Adrenal gland (tissue), 5 donors: Measurements from ENCODE around the gene RYR1.

Source experiments
- CTCF ChIP-seq, 6 experiments: fragments of 450-650 bp in 4 of 6; fragments of 200-600 bp in 2 of 6; sonication (generic) in 1 of 6; IDR thresholded peaks; 1 replicate in 5 of 6; 2 replicates in 1 of 6; pipeline versions ENCODE4 v1.5.1 to v1.8.0; 2016 to 2021; ENCODE audit warnings: antibody characterized with exemption in 6 of 6, mild to moderate bottlenecking in 2 of 6, moderate library complexity in 1 of 6
- POLR2A ChIP-seq, 2 donors: fragments of 450-650 bp; IDR thresholded peaks; one replicate each; pipeline ENCODE4 v1.6.1; 2017; ENCODE audit warnings: antibody characterized with exemption in 2 of 2, mild to moderate bottlenecking in 2 of 2, moderate library complexity in 1 of 2
- donor health status: DM: no; HTN: no; CAD: no.

GRCh38 chr19:38569368-38569983 lies 136.0 kb downstream of the RYR1 start:
- TF ChIP-seq CTCF (IDR thresholded peaks at IDR 0.05) (no peak), POLR2A (IDR thresholded peaks at IDR 0.05) (no peak)
